ENCODE results near the gene UBE2K.
"Not testable (repeated sequence)": the region's sequence is repeated elsewhere in the genome, so short reads cannot be mapped to it uniquely, and the experiment has no call there.

Gene UBE2K

GRCh38 chr4:39761005-39761667 is 63.2 kb downstream of the UBE2K start:
- no peak overlapping the region for H3K4me3 ChIP-seq (replicated peaks; ENCODE audit: low read depth, low read length)
- no peak for DNase-seq (ENCODE audit: low read depth)
- TF ChIP-seq CTCF (IDR thresholded peaks at IDR 0.05; ENCODE audit: low read length, missing control alignments): no peak

- H3K4me3 ChIP-seq (replicated peaks; ENCODE audit: low read depth, low read length): no peak overlapping the region
- DNase-seq (ENCODE audit: low read depth): no peak
Measured at GRCh38 chr4:39763714-39764572, 66.0 kb downstream of the UBE2K start.

GRCh38 chr4:39770005-39770404 is 72.1 kb downstream of the UBE2K start:
- no peak for TF ChIP-seq CTCF (IDR thresholded peaks at IDR 0.05; ENCODE audit: low read length, missing control alignments)
- H3K4me3 ChIP-seq (replicated peaks; ENCODE audit: low read depth, low read length): no peak overlapping the region
- no peak for DNase-seq (ENCODE audit: low read depth)

More at GRCh38 chr4:39763714-39764572, 66.0 kb downstream of the UBE2K start:
- no peak for TF ChIP-seq CTCF (IDR thresholded peaks at IDR 0.05; ENCODE audit: low read length, missing control alignments)

- no peak overlapping the region for H3K4me3 ChIP-seq (replicated peaks; ENCODE audit: low read depth, low read length)
- no peak for TF ChIP-seq CTCF (IDR thresholded peaks at IDR 0.05; ENCODE audit: low read length, missing control alignments)
- DNase-seq (ENCODE audit: low read depth): no peak
Measured at GRCh38 chr4:39770471-39770870, 72.5 kb downstream of the UBE2K start.

- no peak overlapping the region for H3K4me3 ChIP-seq (replicated peaks; ENCODE audit: low read depth, low read length)
- DNase-seq (ENCODE audit: low read depth): no peak
- TF ChIP-seq CTCF (IDR thresholded peaks at IDR 0.05; ENCODE audit: low read length, missing control alignments): no peak
Measured at GRCh38 chr4:39770969-39771724, 73.2 kb downstream of the UBE2K start.

GRCh38 chr4:39781988-39782387 is 84.1 kb downstream of the UBE2K start:
- H3K4me3 ChIP-seq (replicated peaks; ENCODE audit: low read depth, low read length); DNase-seq (ENCODE audit: low read depth): not testable (repeated sequence)

- no peak for DNase-seq (ENCODE audit: low read depth)
- H3K4me3 ChIP-seq (replicated peaks; ENCODE audit: low read depth, low read length): no peak overlapping the region
- no peak for TF ChIP-seq CTCF (IDR thresholded peaks at IDR 0.05; ENCODE audit: low read length, missing control alignments)
Measured at GRCh38 chr4:39785083-39785482, 87.1 kb downstream of the UBE2K start.

Data from fibroblast of pulmonary artery (primary cell).